Measurements from ENCODE around the gene RELB. TPM values are rescaled to one million over a fixed set of nuclear protein-coding genes. Genes with fewer than 3 reads are reported as not detected.

The RELB gene
- total and polyA plus RNA-seq, 2 donors (not counting 3 experiments of a cell fraction or from before 2014, with no cell fraction given) = 13.2 to 14.4 TPM

DNA sequence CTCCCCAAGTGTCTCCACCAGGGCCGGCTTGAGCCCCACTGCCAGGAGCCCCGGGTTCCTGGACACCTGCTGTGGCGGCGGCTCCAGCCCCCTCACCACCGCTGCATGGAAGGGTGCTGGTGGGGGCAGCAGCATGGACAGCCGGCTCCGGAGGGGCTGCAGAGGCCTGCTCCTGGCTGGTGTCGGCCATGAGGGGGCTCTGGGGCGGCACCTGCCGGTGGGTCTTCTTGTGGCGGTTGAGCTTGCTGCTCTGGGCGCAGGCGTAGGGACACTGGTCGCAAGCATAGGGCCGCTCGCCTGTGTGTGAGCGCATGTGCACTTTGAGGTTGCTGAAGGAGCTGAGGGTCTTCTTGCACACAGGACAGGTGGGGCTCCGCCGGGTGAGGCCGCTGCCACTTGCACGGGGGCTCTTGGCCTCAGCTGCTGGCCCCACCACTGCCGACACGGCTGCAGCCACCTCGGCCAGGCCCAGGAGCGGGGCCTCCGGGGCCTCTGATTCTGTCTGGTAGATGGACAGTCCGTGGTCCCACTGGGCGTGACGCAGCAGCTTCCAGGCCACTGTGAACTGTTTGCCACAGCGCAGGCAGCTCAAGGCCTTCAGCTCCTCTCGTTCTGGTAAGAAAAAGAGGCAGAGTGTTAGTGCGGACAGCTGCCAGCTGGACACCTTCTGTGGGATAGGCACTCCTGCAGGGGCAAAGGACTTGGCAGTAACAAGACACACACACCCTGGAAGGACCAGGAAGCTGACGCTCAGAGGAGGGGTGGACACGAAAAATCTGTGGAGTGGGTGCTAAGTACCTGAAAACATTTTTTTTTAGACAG lies 70.9 kb downstream of the RELB start:
- DNase-seq (ENCODE audit: low read depth, low spot score) = no peak
- no peak overlapping the region for H3K4me3 ChIP-seq (replicated peaks in 1 of 3; ENCODE audit: insufficient read depth in 1 of 3, low read depth in 1 of 3, low read length in 3 of 3)
- H3K9ac ChIP-seq (replicated peaks; ENCODE audit: extremely low read depth, insufficient read depth, low read length) = no peak overlapping the region
- intact Hi-C loops (cut with micrococcal nuclease) (no loop called here), dilution Hi-C loops (cut with MboI; ENCODE audit: extremely low pct_ligation_motif_present, low sequenced_read_pairs) (no loop called here)
- H4K20me1 ChIP-seq (replicated peaks; ENCODE audit: control insufficient read depth, extremely low read depth, insufficient read depth, low read length) = no peaks in the 10 kb centered on the region
- peaks cover 2 to 24% of the 10 kb centered on the region in 2 experiments for H3K36me3 ChIP-seq (ENCODE audit: control insufficient read depth in 2 of 2, extremely low read depth in 1 of 2, insufficient read depth in 2 of 2, low read length in 2 of 2)
- no peak overlapping the region for H2AFZ ChIP-seq (ENCODE audit: low read depth, low read length)
- TF ChIP-seq JUN (IDR thresholded peaks at IDR 0.05; ENCODE audit: borderline replicate concordance, insufficient read depth, insufficient read length, low read depth) (no peak), FOS (IDR thresholded peaks at IDR 0.05; ENCODE audit: borderline replicate concordance, insufficient read depth, low read length) (no peak), POLR2A (IDR thresholded peaks at IDR 0.05; ENCODE audit: low read depth, low read length) (no peak), POLR2AphosphoS5 (IDR thresholded peaks at IDR 0.05; ENCODE audit: insufficient read depth, low read depth, low read length) (no peak), GATA2 (IDR thresholded peaks at IDR 0.05; ENCODE audit: insufficient read depth, insufficient read length, low read depth, low read length) (no peak), MYC (IDR thresholded peaks at IDR 0.05; ENCODE audit: low read depth, low read length) (no peak), EZH2 (IDR thresholded peaks at IDR 0.05; ENCODE audit: borderline replicate concordance, low read depth, low read length, severe bottlenecking) (no peak)
- TF ChIP-seq, protein P1, sequence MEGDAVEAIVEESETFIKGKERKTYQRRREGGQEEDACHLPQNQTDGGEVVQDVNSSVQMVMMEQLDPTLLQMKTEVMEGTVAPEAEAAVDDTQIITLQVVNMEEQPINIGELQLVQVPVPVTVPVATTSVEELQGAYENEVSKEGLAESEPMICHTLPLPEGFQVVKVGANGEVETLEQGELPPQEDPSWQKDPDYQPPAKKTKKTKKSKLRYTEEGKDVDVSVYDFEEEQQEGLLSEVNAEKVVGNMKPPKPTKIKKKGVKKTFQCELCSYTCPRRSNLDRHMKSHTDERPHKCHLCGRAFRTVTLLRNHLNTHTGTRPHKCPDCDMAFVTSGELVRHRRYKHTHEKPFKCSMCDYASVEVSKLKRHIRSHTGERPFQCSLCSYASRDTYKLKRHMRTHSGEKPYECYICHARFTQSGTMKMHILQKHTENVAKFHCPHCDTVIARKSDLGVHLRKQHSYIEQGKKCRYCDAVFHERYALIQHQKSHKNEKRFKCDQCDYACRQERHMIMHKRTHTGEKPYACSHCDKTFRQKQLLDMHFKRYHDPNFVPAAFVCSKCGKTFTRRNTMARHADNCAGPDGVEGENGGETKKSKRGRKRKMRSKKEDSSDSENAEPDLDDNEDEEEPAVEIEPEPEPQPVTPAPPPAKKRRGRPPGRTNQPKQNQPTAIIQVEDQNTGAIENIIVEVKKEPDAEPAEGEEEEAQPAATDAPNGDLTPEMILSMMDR (IDR thresholded peaks at IDR 0.05; ENCODE audit: extremely low read depth in 1 of 2, insufficient read depth in 1 of 2, low read depth in 1 of 2, low read length in 2 of 2) = no peak
- TF ChIP-seq, protein P2, sequence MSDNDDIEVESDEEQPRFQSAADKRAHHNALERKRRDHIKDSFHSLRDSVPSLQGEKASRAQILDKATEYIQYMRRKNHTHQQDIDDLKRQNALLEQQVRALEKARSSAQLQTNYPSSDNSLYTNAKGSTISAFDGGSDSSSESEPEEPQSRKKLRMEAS (IDR thresholded peaks at IDR 0.05; ENCODE audit: insufficient read depth, insufficient read length) = no peak
- H3K4me2 ChIP-seq (ENCODE audit: insufficient read depth, low read length) = no peak overlapping the region
- H3K27me3 ChIP-seq (ENCODE audit: control insufficient read depth in 2 of 2, insufficient read depth in 2 of 2, low read length in 2 of 2) = no peaks in the 10 kb centered on the region
- no peak for FAIRE-seq
- ChIA-PET POLR2A (interaction anchor here (1.1 kb wide), 1 partner anchor 9 kb away, joined by 3 read pairs; no protein-coding TSS in a partner anchor), CTCF (interaction anchor here (1.7 to 2.1 kb wide), 2 partner anchors 13 to 28 kb away, joined by 3 to 13 read pairs; no protein-coding TSS in a partner anchor)
- no peaks in the 10 kb centered on the region for H3K9me3 ChIP-seq (replicated peaks; ENCODE audit: control insufficient read depth, insufficient read depth, low read length)
- H3K4me1 ChIP-seq (ENCODE audit: control insufficient read depth, extremely low read depth, insufficient read depth, low read length) = peaks cover 5% of the 10 kb centered on the region
- no TSS peak for BruUV-seq (replicated peaks)
- H3K9me1 ChIP-seq (replicated peaks; ENCODE audit: control insufficient read depth, extremely low read depth, insufficient read depth, low read length) = no peaks in the 10 kb centered on the region
- no peaks in the 10 kb centered on the region for H3K79me2 ChIP-seq (ENCODE audit: control insufficient read depth, insufficient read depth, low read length)
- H3K27ac ChIP-seq (ENCODE audit: insufficient read depth, low read depth, low read length) = no peak overlapping the region
